Kidney epithelial cell (primary cell): ENCODE results near the gene CTCFL. TPM values are rescaled to one million over a fixed set of nuclear protein-coding genes. Genes with fewer than 3 reads are reported as not detected.

Experiments
- DNase-seq: peaks from one replicate; pipeline ENCODE4 v3.0.0-alpha.2; 2010; ENCODE audit warnings: low read depth
- H3K27me3 ChIP-seq: 2 replicates; pipeline ENCODE4 v1.6.0; 2011; ENCODE audit warnings: low read length; ENCODE audit not compliant: control insufficient read depth, insufficient read depth
- H3K36me3 ChIP-seq: 2 replicates; pipeline ENCODE4 v1.5.1; 2011; ENCODE audit warnings: low read length; ENCODE audit not compliant: control insufficient read depth, insufficient read depth
- H3K4me3 ChIP-seq: 2 replicates; pipeline ENCODE4 v1.5.1; 2011; ENCODE audit warnings: low read depth, mild to moderate bottlenecking, control low read depth, low read length
- total RNA-seq: library from RNA; depleted of rRNA; stranded (reverse); fragments of >200 nt; gene quantifications from 2 replicates; pipeline ENCODE4 v1.2.3, GENCODE V29; 2015
- TF ChIP-seq, protein P1 (sequence below): IDR thresholded peaks from 2 replicates; pipeline ENCODE4 v1.5.1; 2011; ENCODE audit warnings: mild to moderate bottlenecking, moderate library complexity, low read length, control low read depth, inconsistent platforms; ENCODE audit not compliant: insufficient read depth, poor library complexity, severe bottlenecking

Gene CTCFL
- total RNA-seq, 1 donor from 2014 or later = 0.17 TPM

DNA sequence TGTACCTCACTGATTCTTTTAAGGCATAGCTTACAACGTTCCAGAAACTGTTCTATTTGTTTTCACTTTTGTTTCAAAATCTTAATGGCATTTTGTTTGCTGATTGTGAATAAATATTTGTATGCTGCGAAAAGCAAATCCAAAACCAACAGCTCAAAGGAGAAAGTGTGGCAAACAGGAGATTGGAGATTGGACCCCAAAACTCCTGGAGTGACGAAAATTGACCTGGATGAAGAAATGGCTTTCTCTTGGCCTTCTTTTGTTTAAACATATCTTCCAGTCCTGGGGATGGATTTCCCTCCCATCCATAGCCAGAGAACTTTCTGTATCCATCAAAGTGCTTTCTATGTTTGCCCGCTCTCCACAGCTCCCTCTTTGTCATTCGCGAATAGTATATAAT, 2.8 kb upstream of the CTCFL start:
- no peak overlapping the region for H3K4me3 ChIP-seq
- TF ChIP-seq, protein P1, sequence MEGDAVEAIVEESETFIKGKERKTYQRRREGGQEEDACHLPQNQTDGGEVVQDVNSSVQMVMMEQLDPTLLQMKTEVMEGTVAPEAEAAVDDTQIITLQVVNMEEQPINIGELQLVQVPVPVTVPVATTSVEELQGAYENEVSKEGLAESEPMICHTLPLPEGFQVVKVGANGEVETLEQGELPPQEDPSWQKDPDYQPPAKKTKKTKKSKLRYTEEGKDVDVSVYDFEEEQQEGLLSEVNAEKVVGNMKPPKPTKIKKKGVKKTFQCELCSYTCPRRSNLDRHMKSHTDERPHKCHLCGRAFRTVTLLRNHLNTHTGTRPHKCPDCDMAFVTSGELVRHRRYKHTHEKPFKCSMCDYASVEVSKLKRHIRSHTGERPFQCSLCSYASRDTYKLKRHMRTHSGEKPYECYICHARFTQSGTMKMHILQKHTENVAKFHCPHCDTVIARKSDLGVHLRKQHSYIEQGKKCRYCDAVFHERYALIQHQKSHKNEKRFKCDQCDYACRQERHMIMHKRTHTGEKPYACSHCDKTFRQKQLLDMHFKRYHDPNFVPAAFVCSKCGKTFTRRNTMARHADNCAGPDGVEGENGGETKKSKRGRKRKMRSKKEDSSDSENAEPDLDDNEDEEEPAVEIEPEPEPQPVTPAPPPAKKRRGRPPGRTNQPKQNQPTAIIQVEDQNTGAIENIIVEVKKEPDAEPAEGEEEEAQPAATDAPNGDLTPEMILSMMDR = no peak
- no peak for DNase-seq
- H3K36me3 ChIP-seq = no peaks in the 10 kb centered on the region
- H3K27me3 ChIP-seq = peaks cover 13% of the 10 kb centered on the region

DNA sequence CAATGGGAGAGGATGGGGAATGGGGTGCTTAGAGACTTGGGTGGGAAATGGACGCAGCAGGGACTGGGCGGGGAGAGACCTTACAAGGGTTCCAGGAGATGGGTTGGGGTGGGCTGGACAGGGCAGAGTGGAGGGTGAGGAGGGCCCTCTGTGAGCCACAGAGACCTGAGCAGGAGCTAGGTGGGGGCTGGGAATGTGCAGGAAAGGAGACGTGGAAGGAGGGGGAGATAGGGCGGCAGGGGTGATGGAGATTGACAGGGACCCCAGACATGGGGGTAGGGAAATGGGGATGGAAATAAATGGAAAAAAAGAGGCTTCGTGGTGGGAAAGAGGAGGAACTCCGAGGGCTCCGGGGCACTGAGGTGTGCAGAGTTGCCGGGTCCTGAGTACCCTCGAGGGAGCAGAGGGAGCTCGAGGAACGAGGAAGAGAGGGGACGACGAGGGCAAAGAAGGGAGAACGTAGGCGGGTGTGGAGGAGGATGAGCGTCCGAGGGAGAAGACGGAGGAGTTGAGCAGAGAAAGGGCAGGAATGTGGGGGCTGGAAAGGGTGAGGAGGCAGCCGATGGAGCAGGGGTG, 2.0 kb upstream of the CTCFL start:
- no peak overlapping the region for H3K4me3 ChIP-seq

DNA sequence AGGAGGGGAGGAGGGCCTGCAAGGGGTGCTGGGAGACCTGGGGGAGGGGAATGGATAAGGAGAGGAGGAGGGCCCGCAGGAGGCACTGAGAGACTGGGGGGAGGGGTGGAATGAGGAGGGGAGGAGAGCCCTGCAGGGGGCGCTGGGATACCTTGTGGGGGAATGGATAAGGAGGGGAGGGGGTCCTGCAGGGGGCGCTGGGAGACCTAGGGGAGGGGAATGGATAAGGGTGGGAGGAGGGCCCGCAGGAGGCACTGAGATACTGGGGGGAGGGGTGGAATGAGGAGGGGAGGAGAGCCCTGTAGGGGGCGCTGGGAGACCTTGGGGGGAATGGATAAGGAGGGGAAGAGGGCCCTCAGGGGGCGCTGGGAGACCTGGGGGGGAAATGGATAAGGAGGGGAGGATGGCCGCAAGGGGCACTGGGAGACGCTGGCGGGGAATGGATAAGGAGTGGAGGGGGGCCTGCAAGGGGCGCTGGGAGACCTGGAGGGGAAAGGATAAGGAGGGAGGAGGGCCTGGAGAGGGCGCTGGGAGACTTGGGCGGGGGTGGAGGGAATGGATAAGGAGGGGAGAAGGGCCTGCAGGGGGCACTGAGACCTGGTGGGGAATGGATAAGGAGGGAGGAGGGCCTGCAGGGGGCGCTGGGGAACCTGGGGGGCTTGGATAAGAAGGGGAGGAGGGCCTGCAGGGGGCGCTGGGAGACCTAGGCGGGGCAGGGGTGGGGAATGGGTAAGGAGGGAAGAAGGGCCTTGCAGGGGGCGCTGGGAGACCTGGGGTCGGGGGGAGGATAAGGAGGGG, 1.3 kb upstream of the CTCFL start:
- TF ChIP-seq, protein P1 = peak; percentile 30
- no peak for DNase-seq
- Histone ChIP-seq H3K27me3 (peaks cover 13% of the 10 kb centered on the region), H3K36me3 (no peaks in the 10 kb centered on the region), H3K4me3 (no peak overlapping the region)

More for the DNA sequence above, 2.0 kb upstream of the CTCFL start:
- DNase-seq = no peak
- TF ChIP-seq, protein P1 = no peak
- peaks cover 13% of the 10 kb centered on the region for H3K27me3 ChIP-seq
- no peaks in the 10 kb centered on the region for H3K36me3 ChIP-seq

DNA sequence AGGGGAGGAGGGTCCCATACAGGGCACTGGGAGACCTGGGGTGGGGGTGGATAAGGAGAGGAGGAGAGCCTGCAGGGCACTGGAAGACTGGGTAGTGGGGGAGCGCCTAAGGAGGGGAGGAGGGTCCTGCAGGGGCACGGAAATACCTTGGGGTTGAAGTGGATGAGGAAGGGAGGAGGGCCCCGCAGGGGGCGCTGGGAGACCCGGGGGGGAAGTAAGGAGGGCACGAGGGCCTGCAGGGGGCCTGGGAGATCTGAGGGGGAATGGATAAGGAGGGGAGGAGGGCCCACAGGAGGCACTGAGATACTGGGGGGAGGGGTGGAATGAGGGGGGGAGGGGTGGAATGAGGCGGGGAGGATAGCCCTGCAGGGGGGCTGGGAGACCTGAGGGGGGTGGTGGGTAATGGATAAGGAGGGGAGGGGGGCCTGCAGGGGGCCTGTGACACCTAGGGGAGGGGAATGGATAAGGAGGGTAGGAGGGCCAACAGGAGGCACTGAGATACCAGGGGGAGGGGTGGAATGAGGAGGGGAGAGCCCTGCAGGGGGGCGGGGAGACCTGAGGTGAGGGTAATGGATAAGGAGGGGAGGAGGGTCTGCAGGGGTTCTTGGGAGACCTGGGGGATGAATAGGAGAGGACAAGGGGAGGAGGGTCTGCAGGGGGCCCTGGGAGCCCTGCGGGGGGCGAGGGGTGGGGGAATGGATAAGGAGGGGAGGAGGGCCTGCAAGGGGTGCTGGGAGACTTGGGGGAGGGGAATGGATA, 567 bp upstream of the CTCFL start:
- H3K4me3 ChIP-seq = no peak overlapping the region
- TF ChIP-seq, protein P1 = no peak
- peaks cover 14% of the 10 kb centered on the region for H3K27me3 ChIP-seq
- DNase-seq = no peak
- no peaks in the 10 kb centered on the region for H3K36me3 ChIP-seq

DNA sequence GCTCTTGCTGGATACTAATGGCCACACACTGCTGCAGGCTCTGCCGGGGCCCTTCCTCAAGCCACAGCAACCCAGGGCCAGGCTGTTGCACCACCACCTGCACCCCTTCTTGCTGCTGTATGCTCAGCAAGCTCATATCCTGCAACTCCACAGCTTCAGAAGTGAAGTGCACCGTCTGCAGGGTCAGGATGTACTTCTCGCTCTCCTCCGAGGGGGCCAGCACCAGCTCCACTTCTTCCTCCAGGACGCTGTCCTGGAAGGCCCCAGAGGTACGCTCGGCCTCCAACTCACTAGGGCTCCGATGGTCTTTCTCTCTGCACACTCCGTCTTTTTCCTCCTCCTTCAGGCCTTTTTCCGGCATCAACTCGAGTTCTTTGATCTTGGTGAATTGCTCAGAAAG, 1.2 kb downstream of the CTCFL start:
- H3K4me3 ChIP-seq = no peak overlapping the region
- TF ChIP-seq, protein P1 = no peak
- H3K36me3 ChIP-seq = no peaks in the 10 kb centered on the region
- H3K27me3 ChIP-seq = peaks cover 15% of the 10 kb centered on the region
- no peak for DNase-seq
